GM12878 (cell line): ENCODE results near the gene SFXN4. TPM values are rescaled to one million over a fixed set of nuclear protein-coding genes. Genes with fewer than 3 reads are reported as not detected.

ENCODE experiments used
- ATAC-seq: fragments of 200-7000 bp; cut with Tn5 transposase; 3 replicates; pipeline ENCODE4 v1.9.1; 2020; ENCODE audit warnings: mild to moderate bottlenecking, moderate library complexity
- BruUV-seq: library from RNA; stranded (reverse); fragments of 400-500 nt; replicated peaks from 2 replicates; lab custom pipeline; 2021; lab: Mats Ljungman, UMichigan
- CTCF ChIA-PET: fragments of 300-600 bp; sonication (Branson Sonifier 250); formaldehyde crosslinking; extraction: SDS; loops from one replicate; lab custom pipeline; 2021; ENCODE audit warnings: inconsistent platforms; lab: Yijun Ruan, JAX
- POLR2A ChIA-PET: fragments of 350-600 bp; formaldehyde crosslinking; extraction: SDS; loops from one replicate; lab custom pipeline; 2021; ENCODE audit warnings: inconsistent platforms; lab: Charles Lee
- RAD21 ChIA-PET: fragments of 300-600 bp; sonication (Branson Sonifier 250); formaldehyde crosslinking; loops from one replicate; lab custom pipeline; 2023; ENCODE audit warnings: antibody characterized with exemption; ENCODE audit not compliant: unreplicated experiment; lab: Charles Lee
- SMC1A ChIA-PET: fragments of 300-600 bp; sonication (Branson Sonifier 250); formaldehyde crosslinking; loops from one replicate; lab custom pipeline; 2023; ENCODE audit not compliant: unreplicated experiment, uncharacterized antibody; lab: Charles Lee
- DNase-seq: peaks from one replicate; pipeline ENCODE4 v3.0.0-alpha.2; 2011; ENCODE audit warnings: low read depth, low spot score
- FAIRE-seq: peaks from 3 replicates; lab custom pipeline; 2011; peaks lifted over from hg19 to GRCh38; lab: Jason Lieb, UNC
- H2AFZ ChIP-seq: 2 replicates; pipeline ENCODE4 v1.6.0; 2011; ENCODE audit warnings: low read depth, low read length, control low read depth; ENCODE audit not compliant: control insufficient read depth
- H3K27ac ChIP-seq: 2 replicates; pipeline ENCODE4 v1.5.1; 2011; ENCODE audit warnings: control low read depth; ENCODE audit not compliant: control insufficient read depth, insufficient read depth
- H3K27me3 ChIP-seq, 2 experiments: replicated peaks in 1 of 2; 2 replicates each; pipeline versions ENCODE4 v1.6.0 to v1.6.1; 2011; ENCODE audit warnings: low read length in 1 of 2; ENCODE audit not compliant: control insufficient read depth in 2 of 2, insufficient read depth in 2 of 2
- H3K36me3 ChIP-seq, 2 experiments: 2 replicates each; pipeline ENCODE4 v1.5.1; 2011; ENCODE audit warnings: low read length in 1 of 2; ENCODE audit not compliant: control insufficient read depth in 2 of 2, insufficient read depth in 2 of 2
- H3K4me1 ChIP-seq: 2 replicates; pipeline ENCODE4 v1.6.1; 2011; ENCODE audit warnings: mild to moderate bottlenecking, low read length, moderate library complexity, mixed read lengths; ENCODE audit not compliant: control insufficient read depth, insufficient read depth
- H3K4me2 ChIP-seq: 2 replicates; pipeline ENCODE4 v1.6.0; 2011; ENCODE audit warnings: control low read depth; ENCODE audit not compliant: control insufficient read depth, insufficient read depth
- H3K4me3 ChIP-seq: fragments of 200-600 bp; sonication (generic); 2 replicates; pipeline ENCODE4 v1.5.1; 2016
- H3K79me2 ChIP-seq: 2 replicates; pipeline ENCODE4 v1.6.0; 2011; ENCODE audit warnings: low read length; ENCODE audit not compliant: control insufficient read depth, insufficient read depth
- H3K9ac ChIP-seq: 2 replicates; pipeline ENCODE4 v1.8.0; 2011; ENCODE audit warnings: low read length, control low read depth, mixed read lengths; ENCODE audit not compliant: control insufficient read depth, insufficient read depth
- H3K9me3 ChIP-seq: replicated peaks from 3 replicates; pipeline ENCODE4 v1.5.1; 2011; ENCODE audit warnings: mild to moderate bottlenecking, low read length; ENCODE audit not compliant: control insufficient read depth, insufficient read depth
- H4K20me1 ChIP-seq: 2 replicates; pipeline ENCODE4 v1.6.0; 2011; ENCODE audit not compliant: control insufficient read depth, insufficient read depth
- CEBPZ ChIP-seq: fragments of 150-350 bp; IDR thresholded peaks from 2 replicates; pipeline ENCODE4 v1.6.1; 2016; ENCODE audit warnings: low read depth, low read length
- E2F4 ChIP-seq: IDR thresholded peaks from 2 replicates; pipeline ENCODE4 v1.6.1; 2012; ENCODE audit warnings: low read depth, low read length, improper control_type of control experiment
- E4F1 ChIP-seq: fragments of 450-650 bp; IDR thresholded peaks from 2 replicates; pipeline ENCODE4 v1.6.1; 2018; ENCODE audit warnings: borderline replicate concordance, mild to moderate bottlenecking; ENCODE audit not compliant: partially characterized antibody
- IKZF2 ChIP-seq, 2 experiments: fragments of 450-650 bp; IDR thresholded peaks; 2 replicates each; pipeline ENCODE4 v1.6.1; 2017; ENCODE audit warnings: mild to moderate bottlenecking in 2 of 2, moderate library complexity in 2 of 2
- MAX ChIP-seq: IDR thresholded peaks from 2 replicates; pipeline ENCODE4 v1.6.1; 2012; ENCODE audit warnings: low read depth, low read length, improper control_type of control experiment
- MEF2B ChIP-seq: fragments of 450-650 bp; IDR thresholded peaks from 2 replicates; pipeline ENCODE4 v1.6.1; 2018; ENCODE audit warnings: mild to moderate bottlenecking, moderate library complexity; ENCODE audit not compliant: partially characterized antibody, poor library complexity, severe bottlenecking
- NFXL1 ChIP-seq: fragments of 450-650 bp; IDR thresholded peaks from 2 replicates; pipeline ENCODE4 v1.6.1; 2017; ENCODE audit warnings: antibody characterized with exemption, mild to moderate bottlenecking, borderline replicate concordance
- NFYA ChIP-seq: IDR thresholded peaks from 2 replicates; pipeline ENCODE4 v1.6.1; 2011; ENCODE audit warnings: low read depth, mild to moderate bottlenecking, low read length, improper control_type of control experiment, borderline replicate concordance
- NR2C1 ChIP-seq: fragments of 450-650 bp; IDR thresholded peaks from 2 replicates; pipeline ENCODE4 v1.6.1; 2017; ENCODE audit warnings: antibody characterized with exemption, mild to moderate bottlenecking, moderate library complexity
- PKNOX1 ChIP-seq: fragments of 450-650 bp; IDR thresholded peaks from 2 replicates; pipeline ENCODE4 v1.6.1; 2016; ENCODE audit warnings: mild to moderate bottlenecking
- POLR2AphosphoS5 ChIP-seq: IDR thresholded peaks from 2 replicates; pipeline ENCODE4 v1.6.1; 2011; ENCODE audit warnings: mild to moderate bottlenecking, low read length, inconsistent platforms
- SMARCA5 ChIP-seq: fragments of 450-650 bp; IDR thresholded peaks from 2 replicates; pipeline ENCODE4 v1.6.1; 2017; ENCODE audit warnings: mild to moderate bottlenecking
- SP1 ChIP-seq: IDR thresholded peaks from one replicate; pipeline ENCODE4 v1.6.1; 2011; ENCODE audit warnings: low read depth, low read length
- TBL1XR1 ChIP-seq: IDR thresholded peaks from 2 replicates; pipeline ENCODE4 v1.6.1; 2012; ENCODE audit warnings: low read depth, low read length, improper control_type of control experiment
- ZNF217 ChIP-seq: fragments of 450-650 bp; IDR thresholded peaks from 2 replicates; pipeline ENCODE4 v1.6.1; 2017; ENCODE audit warnings: antibody characterized with exemption, mild to moderate bottlenecking
- ZSCAN29 ChIP-seq: fragments of 450-650 bp; IDR thresholded peaks from 2 replicates; pipeline ENCODE4 v1.6.1; 2017; ENCODE audit warnings: mild to moderate bottlenecking, moderate library complexity
- WGBS: methylation state at CpG from one replicate; pipeline ENCODE4 v1.1.6; 2016; ENCODE audit warnings: low lambda C conversion rate; ENCODE audit not compliant: insufficient replicate concordance, insufficient coverage; ENCODE audit errors: missing lambda C conversion rate; 5-methylcytosine and 5-hydroxymethylcytosine counted together
- in situ Hi-C: fragments of 300-500 bp; cut with MboI; formaldehyde crosslinking; loops from 9 replicates; pipeline ENCODE4 v1.14.3; 2018; ENCODE audit warnings: mixed read lengths
- intact Hi-C: fragments of 100-400 bp; cut with micrococcal nuclease; formaldehyde crosslinking; loops from one replicate; pipeline ENCODE4 v1.14.2; 2022; ENCODE audit not compliant: unreplicated experiment
- polyA plus RNA-seq, 11 experiments: library from polyadenylated mRNA; depleted of rRNA in 4 of 11; unstranded in 6 of 11; stranded (reverse) in 5 of 11; fragments of >200 nt; fragmentation: Nextera tagmentation in 4 of 11; fragmentation: Illumina TruSeq in 1 of 11; extraction: Ambion mirVana in 4 of 11; extraction: Trizol in 1 of 11; gene quantifications; 1 replicate in 1 of 11; 2 replicates in 10 of 11; pipeline versions ENCODE4 v1.2.1 to v1.2.3, GENCODE V29; 2011 to 2016; ENCODE audit warnings: inconsistent platforms in 2 of 11, missing spikeins in 2 of 11, low read depth in 1 of 11
- total RNA-seq, 4 experiments: library from RNA; depleted of rRNA in 3 of 4; stranded (reverse); fragments of >200 nt in 3 of 4; fragmentation: Illumina TruSeq in 1 of 4; extraction: Trizol in 1 of 4; gene quantifications; 2 replicates each; pipeline versions ENCODE4 v1.2.1 to v1.2.3, GENCODE V29; 2013 to 2021

Gene SFXN4
- total and polyA plus RNA-seq, 10 of the 15 experiments (the other 5 are each of a cell fraction or from before 2014, with no cell fraction given) = 40.7 to 111 (median 48.8) TPM

GRCh38 chr10:119162452-119163092 is 2.9 kb downstream of the SFXN4 start:
- H3K36me3 ChIP-seq = peaks cover 1 to 15% of the 10 kb centered on the region in 2 experiments; a peak in 3 of 4 replicates
- BruUV-seq = TSS peak; percentile 51
- RAD21 ChIA-PET = no interaction called here
- in situ Hi-C loops = no loop called here
- peaks cover 11% of the 10 kb centered on the region for H3K4me1 ChIP-seq
- DNase-seq = no peak
- H3K4me2 ChIP-seq = peak overlapping the region; percentile 12; the same call in 1 of the 2 replicates
- H3K79me2 ChIP-seq = peaks cover 18% of the 10 kb centered on the region
- no peak overlapping the region for H2AFZ ChIP-seq
- POLR2A ChIA-PET = interaction anchor here (1.0 kb wide), 1 partner anchor 99 kb away, joined by 3 read pairs; no protein-coding TSS in a partner anchor
- H3K9me3 ChIP-seq = no peaks in the 10 kb centered on the region
- WGBS = 83% methylated on average over 5 of the region's 5 CpGs
- no peaks in the 10 kb centered on the region for H4K20me1 ChIP-seq
- SMC1A ChIA-PET = interaction anchor here (1.0 to 1.5 kb wide), 4 partner anchors 28 to 62 kb away, joined by 3 to 4 read pairs (median 3); no protein-coding TSS in a partner anchor
- TF ChIP-seq NR2C1 (no peak), E4F1 (no peak), NFYA (no peak), CEBPZ (no peak), MEF2B (no peak), NFXL1 (no peak), ZSCAN29 (no peak), IKZF2 (IDR thresholded peaks at IDR 0.05) (no peak), ZNF217 (no peak), TBL1XR1 (no peak), POLR2AphosphoS5 (no peak), SP1 (no peak), PKNOX1 (no peak), SMARCA5 (no peak), E2F4 (no peak), MAX (no peak)
- TF ChIP-seq, all 136 proteins: peak for 0
- intact Hi-C loops = no loop called here
- CTCF ChIA-PET = interaction anchor here (1.3 to 2.1 kb wide), 2 partner anchors 10 to 36 kb away, joined by 7 to 9 read pairs; no protein-coding TSS in a partner anchor
- no peak for FAIRE-seq
- no peak overlapping the region for H3K4me3 ChIP-seq
- no peaks in the 10 kb centered on the region for H3K27me3 ChIP-seq
- H3K9ac ChIP-seq = no peak overlapping the region
- H3K27ac ChIP-seq = no peak overlapping the region
- ATAC-seq = no peak
